ENCODE measurements around the gene SLC13A2.

DNA sequence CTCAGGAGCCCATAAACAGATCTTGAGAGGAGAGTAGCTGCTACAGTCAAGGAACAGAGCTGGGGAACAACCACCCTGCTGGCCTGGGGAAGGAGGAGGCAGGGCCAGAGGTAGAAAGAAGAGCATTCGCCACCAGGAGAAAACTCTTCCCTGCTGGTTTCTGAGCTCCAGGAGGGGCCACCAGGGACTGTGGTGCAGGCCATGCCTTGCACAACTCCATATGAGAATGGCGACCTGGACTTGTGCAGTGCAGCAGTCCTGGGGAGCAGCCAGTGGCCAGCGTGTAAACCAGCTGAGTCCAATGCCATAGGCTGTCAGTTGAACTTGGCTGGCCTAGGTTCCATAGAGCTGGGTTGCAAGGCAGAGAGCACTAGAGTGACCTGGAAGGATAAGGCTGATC is 11.6 kb downstream of the SLC13A2 start:
- TF ChIP-seq POLR2A (IDR thresholded peaks at IDR 0.05) (no peak), POLR2AphosphoS5 (IDR thresholded peaks at IDR 0.05) (no peak), CTCF (IDR thresholded peaks at IDR 0.05) (no peak), EP300 (IDR thresholded peaks at IDR 0.05) (no peak)

All from upper lobe of left lung (tissue), 4 donors.